ENCODE measurements around the gene SPOCK3.

SPOCK3 gene

DNA sequence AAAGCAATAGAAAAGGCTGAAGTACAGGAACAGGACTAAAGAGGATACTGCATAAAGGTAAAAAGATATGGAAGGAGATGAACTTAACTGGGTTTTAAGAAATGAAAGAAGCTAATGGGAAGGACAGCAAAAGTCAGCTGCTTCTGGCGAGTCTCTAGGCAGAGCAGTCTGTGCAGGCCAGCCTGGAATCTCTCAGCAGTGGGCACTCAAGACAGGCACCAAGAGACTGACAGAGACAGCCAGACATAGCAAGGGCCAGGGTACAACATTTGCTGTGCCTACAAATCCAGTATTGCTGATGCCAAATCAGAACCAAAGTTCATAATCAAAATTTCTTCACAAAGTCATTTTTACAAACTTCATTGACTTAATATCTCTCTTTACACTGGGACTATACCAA is 62.4 kb downstream of the SPOCK3 start:
- DNase-seq = no peak

GRCh38 chr4:167168611-167169010 is 65.7 kb downstream of the SPOCK3 start:
- DNase-seq = no peak

DNA sequence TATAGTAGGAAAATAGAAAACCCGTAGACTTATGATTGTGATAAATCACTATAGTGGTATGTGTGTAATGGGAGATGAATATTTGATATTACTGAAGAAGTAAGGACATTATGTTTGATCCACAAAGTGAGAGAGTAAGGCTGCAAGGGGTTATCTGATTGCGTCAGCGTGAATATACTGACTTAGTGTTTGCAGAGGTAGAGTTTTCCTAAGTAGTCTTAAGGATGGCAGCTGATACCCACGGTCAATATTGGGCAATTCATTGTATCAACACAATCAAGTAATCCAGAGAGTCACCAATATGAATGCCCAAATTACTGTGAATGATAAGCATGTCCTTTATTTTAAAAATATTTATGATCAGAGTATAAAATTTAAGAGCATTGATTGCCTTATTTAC is 83.7 kb downstream of the SPOCK3 start:
- no peak for DNase-seq

DNA sequence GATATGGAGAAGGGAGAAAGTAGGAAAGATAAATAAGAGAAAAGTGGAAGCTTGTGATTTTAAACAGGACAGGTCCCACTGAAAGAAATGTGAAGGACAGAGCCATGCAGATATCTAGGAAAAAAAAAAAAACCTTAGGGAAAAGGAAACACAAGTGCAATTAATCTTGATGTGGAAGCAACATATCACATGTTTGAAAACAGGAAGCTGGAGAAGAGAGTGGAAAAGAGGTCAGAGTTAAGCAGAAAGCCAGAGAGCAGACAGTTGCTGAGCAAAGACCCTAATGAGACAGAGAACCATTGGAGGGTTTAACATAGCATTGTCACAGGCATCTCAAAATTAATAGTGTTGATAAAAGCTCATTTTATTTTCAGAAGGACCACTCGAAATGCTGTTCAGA is 89.7 kb downstream of the SPOCK3 start:
- no peak for DNase-seq

- no peak for DNase-seq
These were observed 91.3 kb downstream of the SPOCK3 start for GRCh38 chr4:167143018-167143417.

DNA sequence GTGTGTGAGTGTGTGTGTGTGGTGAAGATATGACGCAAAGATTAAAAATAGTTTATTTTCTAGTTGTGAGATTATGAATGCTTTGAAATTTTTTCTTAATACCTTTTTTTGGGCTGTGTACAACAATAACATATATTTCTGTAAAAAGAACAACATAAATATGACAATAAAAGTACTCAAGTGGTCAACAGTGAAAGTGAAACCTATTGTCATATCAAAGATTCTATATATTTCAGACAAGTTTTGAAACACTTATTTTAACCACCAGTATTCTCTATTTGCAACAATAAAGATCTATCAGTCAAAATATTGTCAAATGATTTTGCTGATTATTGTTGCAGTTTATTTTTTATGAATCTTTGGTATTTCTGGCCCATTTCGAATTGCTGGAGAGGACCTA is 98.0 kb downstream of the SPOCK3 start:
- DNase-seq = no peak

- DNase-seq = no peak
These were observed 105.1 kb downstream of the SPOCK3 start for GRCh38 chr4:167129146-167129545.

- DNase-seq = no peak
These were observed 114.9 kb downstream of the SPOCK3 start for GRCh38 chr4:167119392-167119791.

DNA sequence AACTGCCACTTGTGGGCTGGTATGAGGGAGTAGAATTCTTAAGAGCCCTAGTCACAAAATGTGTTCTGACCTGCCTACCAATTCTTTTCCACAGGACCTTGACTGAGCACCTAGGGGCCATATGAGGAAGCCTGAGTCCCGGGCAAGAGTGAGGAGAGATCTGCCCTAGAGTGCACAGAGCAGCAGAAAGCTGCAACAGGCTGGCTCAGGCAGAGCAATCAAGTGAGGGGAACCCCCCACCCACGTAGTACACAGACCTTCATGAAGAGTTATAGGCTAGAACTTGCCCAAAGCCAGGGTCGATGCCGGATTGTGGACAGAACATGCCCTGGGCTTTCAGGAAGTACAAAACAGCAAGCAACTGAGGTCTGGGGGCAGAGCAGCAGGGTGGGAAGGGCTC is 117.0 kb downstream of the SPOCK3 start:
- no peak for DNase-seq

DNA sequence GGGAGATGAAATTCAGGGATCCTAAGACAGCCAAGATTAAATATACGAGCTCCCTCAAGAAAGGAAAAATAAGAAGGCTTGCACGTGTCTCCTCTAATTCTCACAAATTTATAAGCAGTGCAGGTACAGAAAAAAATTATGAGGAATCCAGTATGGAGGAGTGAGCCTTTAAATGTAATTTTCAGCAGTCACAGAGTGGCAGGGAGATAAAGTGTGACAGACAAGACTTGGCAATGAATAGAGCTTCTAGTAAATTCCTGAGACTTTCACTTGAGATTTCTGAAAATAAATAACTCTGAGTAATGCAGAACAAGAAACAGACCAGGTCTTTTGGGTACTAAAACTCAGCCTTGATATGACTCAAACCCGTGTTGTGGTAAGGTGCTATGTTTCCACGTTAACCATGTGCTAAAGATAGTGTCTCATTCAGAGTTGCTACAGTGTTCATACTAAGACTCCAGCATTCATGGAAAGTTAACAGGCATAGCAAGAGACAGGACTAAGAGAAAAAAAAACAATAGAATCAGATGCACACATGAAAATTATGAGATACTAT is 119.8 kb downstream of the SPOCK3 start:
- no peak for DNase-seq

DNA sequence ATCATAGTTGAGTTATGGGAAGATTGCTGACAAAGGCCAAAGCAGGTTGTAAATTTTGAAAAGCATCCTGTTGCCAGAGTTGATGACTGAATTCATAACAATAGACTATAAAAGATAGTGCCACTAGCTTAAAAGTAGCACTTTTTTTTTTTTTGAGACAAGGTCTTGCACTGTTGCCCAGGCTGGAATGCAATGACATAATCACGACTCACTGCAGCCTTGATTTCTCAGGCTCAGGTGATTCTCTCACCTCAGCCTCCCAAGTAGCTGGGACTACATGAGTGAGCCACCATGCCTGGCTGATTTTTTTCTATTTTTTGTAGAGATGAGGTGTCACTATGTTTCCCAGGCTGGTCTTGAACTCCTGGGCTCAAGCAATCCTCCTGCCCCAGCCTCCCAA is 122.7 kb downstream of the SPOCK3 start:
- no peak for DNase-seq

DNA sequence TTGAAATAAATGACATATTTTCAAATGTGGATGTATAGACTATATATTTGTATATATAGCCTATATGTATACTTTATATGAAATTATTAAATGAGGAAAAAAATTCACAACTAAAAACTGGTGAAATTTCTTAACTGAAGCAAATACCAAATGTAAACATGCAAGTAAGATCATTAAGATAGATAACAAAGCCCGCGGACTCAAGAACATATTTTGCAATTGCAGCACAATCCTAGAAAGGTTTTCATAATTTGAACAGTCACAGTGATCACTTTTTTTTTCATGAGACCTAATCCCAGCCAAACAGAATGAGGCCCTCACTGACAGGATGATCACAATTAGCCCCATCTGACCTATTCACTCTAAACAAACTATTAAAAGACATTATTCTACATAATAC is 123.2 kb downstream of the SPOCK3 start:
- no peak for DNase-seq

DNA sequence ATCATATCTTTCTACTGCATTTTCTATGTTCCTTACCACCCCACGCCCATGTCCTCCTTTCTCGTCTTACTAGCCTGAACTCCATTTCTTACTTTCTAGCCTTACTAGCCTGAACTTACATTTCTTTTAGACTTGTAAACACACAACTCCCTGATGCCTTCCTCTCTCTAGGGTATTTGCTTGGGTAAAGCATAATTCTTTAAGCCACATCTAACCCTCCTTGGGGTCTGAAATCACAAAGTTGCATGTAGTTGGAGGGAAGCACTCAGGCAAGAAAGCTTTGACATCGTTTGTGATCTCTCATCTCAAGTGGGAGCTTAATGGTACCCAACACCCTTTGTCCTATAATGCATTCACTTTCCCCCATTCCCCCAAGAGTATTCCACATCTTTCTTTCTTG is 124.4 kb downstream of the SPOCK3 start:
- no peak for DNase-seq

DNA sequence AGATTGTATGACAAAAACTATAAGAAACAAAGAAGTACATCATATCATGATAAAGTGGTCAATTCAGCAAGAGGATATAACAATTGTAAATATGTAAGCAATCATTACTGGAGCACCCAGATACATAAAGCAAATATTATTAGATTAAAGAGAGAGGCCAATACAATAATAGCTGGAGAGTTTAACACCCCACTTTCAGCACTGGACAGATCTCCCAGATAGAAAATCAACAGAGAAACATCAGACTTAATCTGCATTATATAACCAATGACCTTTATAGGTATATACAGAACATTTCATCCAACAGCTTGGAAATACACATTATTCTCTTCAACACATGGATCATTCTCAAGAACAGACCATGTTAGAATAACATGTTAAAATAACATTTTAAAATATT is 128.4 kb downstream of the SPOCK3 start:
- no peak for DNase-seq

- DNase-seq = no peak
These were observed 131.8 kb downstream of the SPOCK3 start for GRCh38 chr4:167102475-167102874.

GRCh38 chr4:167101035-167101434 is 133.3 kb downstream of the SPOCK3 start:
- no peak for DNase-seq

GRCh38 chr4:167100120-167100519 is 134.2 kb downstream of the SPOCK3 start:
- DNase-seq = no peak

GRCh38 chr4:167088115-167088514 is 146.2 kb downstream of the SPOCK3 start:
- DNase-seq = no peak

DNA sequence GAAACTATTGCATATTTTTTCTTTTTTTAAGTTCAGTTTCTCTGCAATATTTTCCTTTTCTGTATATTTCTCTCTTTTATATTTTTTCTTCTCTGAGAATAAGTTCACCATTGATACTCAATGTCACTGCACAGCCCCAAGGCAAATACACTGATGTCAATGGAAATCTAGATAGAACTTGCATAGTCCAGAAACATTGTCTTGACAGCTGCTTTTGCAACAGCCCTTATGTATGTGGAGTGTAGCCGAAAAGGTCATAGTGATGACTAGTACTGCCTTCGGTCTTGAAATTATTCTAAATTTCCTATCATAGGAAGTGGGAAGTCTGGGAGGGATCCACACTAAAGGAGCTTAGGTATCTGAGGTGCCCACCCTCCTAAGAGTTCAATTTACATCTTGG is 150.0 kb downstream of the SPOCK3 start:
- no peak for DNase-seq

DNA sequence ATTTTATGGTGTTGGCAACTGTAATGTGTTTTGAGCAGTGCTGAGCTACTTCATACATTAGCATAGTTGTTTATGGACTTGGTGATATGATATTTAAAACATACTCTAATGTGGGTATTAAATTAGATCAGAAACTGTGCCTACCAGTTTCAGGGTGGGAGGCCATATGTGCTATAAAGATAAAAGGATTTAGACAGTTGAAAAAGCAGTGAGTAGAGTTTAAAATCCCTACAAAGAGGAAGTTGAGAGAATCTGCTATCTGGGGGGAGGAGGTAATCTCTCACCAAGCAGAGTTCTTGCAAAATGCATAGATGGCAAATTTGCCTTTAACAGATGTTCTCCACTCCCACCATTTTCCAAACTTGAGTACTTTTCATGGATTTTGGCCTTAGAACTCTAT is 154.5 kb downstream of the SPOCK3 start:
- no peak for DNase-seq

DNA sequence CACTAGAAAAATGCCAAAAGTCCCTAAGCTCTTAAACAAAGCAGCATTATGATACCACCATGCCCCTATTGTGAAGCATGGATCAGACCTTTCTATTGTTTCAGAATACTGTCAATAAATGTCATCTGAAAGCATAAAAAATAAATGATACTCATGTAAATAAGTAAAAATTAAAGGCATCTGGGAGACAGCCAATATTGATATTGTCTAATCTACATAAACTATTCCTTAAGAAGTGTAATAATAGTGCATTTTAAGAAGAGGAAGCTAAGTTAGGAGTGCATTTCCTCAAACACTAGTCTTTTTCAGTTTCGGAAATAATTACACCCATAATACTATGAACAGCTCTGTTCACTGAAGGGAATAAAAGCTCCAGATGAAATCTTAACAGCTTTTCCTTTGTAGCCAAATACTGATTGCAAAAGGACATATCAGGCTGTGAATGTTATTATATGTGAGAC is 181.6 kb downstream of the SPOCK3 start:
- no peak for DNase-seq

- no peak for DNase-seq
These were observed 185.0 kb downstream of the SPOCK3 start for GRCh38 chr4:167049257-167049656.

DNA sequence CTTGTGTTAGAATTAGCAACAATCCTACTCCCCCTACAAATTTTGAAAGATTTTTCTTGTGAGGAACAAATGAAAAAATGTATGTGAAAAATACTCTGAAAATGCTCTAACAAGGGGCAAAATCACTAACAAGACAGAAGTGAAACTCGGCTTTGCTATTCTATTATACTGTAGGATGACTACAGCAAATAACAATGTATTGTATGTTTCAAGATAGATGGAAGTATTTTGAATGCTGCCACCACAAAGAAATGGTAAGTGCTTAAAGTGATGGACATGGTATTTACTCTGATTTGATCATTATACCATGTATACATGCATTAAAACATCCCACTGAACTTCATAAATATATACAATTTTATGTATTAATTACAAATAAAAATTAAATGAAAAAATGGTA is 192.8 kb downstream of the SPOCK3 start:
- no peak for DNase-seq

DNA sequence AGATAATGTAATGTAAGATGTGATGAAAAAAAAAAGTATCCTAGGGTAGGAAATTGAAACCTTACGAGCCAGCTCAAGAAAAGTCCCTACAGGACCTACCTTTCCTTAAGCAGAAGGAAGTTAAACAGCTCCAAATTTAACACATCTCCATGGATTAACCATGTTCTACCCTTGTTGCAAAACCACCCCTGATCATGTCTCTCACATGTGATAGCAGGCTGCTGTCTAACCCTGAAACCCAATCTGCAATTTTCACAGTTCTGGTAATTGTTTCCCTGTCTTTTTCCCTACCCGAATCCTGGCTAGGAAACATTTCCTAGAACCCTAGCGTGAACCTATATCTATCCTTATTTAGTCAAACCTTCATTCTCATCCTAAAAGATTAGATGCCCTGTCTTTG is 198.9 kb downstream of the SPOCK3 start:
- no peak for DNase-seq

DNA sequence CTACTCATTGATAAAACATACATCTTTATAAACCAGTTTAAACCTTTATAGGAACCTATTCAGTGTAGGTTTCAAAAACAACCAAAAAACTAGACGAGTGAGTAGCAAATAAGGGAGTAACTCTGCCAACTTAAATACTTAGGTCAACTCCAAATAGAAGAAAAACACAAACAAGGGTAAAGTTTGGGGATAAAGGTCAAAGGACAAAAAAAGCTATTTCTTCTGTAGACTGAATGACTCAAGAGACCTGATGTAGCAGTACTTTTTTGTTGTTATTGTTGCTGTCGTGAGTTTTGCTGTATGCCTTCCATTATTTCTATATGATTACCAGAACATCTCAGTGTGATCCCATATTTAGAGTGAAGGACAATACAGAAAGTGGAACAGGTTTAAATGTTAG is 199.3 kb downstream of the SPOCK3 start:
- DNase-seq = no peak

DNA sequence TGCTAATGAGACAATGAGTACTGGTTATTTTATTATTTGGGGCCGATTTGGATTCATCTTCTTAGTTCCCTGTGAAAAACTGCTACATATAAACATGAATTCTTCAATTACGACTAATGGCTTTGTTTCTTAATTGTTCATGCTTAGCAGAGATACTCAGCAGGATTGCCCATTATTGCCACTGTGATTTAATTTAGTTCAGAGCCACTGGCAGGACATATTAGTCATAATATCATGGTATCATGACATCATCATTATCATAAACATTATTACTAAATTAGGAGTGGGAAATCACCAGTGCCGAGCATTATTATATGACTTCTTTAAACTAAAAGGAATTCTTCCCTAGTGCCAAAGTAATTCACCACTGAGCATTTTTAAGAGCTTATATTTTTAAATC is 201.4 kb downstream of the SPOCK3 start:
- no peak for DNase-seq

Data from activated CD4-positive, CD25-positive, alpha-beta regulatory T cell treated with anti-CD3 and anti-CD28 coated beads, Interleukin-2, amount 50 U/mL, for 72 hours (primary cell).